HG03108 (cell line): ENCODE data around the gene IL12RB2.
A peak's percentile ranks its signal among the peaks of the same experiment; 100 is the strongest.

Experiments used
- ATAC-seq: cut with Tn5 transposase; IDR thresholded peaks from one replicate; pipeline ENCODE4 v1.9.1; 2021; ENCODE audit warnings: moderate library complexity; ENCODE audit not compliant: unreplicated experiment

The IL12RB2 gene, protein sequence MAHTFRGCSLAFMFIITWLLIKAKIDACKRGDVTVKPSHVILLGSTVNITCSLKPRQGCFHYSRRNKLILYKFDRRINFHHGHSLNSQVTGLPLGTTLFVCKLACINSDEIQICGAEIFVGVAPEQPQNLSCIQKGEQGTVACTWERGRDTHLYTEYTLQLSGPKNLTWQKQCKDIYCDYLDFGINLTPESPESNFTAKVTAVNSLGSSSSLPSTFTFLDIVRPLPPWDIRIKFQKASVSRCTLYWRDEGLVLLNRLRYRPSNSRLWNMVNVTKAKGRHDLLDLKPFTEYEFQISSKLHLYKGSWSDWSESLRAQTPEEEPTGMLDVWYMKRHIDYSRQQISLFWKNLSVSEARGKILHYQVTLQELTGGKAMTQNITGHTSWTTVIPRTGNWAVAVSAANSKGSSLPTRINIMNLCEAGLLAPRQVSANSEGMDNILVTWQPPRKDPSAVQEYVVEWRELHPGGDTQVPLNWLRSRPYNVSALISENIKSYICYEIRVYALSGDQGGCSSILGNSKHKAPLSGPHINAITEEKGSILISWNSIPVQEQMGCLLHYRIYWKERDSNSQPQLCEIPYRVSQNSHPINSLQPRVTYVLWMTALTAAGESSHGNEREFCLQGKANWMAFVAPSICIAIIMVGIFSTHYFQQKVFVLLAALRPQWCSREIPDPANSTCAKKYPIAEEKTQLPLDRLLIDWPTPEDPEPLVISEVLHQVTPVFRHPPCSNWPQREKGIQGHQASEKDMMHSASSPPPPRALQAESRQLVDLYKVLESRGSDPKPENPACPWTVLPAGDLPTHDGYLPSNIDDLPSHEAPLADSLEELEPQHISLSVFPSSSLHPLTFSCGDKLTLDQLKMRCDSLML

DNA sequence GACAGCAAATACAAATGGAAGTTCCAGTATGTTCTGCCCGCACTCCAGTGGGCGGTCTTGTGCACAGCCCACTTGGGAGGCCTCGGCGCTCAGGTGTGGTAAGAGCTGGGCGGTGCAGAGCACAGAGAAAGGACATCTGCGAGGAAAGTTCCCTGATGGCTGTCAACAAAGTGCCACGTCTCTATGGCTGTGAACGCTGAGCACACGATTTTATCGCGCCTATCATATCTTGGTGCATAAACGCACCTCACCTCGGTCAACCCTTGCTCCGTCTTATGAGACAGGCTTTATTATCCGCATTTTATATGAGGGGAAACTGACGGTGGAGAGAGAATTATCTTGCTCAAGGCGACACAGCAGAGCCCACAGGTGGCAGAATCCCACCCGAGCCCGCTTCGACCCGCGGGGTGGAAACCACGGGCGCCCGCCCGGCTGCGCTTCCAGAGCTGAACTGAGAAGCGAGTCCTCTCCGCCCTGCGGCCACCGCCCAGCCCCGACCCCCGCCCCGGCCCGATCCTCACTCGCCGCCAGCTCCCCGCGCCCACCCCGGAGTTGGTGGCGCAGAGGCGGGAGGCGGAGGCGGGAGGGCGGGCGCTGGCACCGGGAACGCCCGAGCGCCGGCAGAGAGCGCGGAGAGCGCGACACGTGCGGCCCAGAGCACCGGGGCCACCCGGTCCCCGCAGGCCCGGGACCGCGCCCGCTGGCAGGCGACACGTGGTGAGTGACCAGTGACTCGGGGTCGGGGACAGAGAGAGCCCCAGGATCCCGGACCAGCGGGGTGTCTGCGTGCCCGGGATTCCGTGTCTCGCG, at the start of gene IL12RB2:
Gene IL12RB2, plus strand, starts transcription at position 623 of the 810 bp plus-strand sequence. CDS start 12,496 bp downstream, outside the sequence.
- no peak for ATAC-seq

DNA sequence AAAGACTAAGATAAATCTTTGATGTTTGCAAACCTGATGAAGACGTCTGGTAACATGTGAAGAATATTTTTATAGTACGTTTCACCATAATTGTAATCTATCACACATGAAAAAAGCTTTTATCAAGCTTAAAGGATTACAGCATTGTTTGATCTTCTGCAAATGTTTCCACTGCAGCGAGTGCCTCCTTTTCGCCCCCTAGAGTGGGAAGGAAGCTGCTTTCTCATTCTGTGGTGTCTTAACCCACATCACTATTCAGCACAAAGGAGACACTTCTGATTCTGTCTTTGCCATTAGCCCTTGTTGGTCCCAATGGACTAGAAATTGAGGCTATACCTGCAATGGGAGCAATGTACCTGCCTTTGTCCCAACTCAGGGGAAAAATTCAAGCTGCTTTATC, 46.0 kb upstream of the IL12RB2 start:
- no peak for ATAC-seq

GRCh38 chr1:67262735-67263134, 44.9 kb upstream of the IL12RB2 start:
- no peak for ATAC-seq

DNA sequence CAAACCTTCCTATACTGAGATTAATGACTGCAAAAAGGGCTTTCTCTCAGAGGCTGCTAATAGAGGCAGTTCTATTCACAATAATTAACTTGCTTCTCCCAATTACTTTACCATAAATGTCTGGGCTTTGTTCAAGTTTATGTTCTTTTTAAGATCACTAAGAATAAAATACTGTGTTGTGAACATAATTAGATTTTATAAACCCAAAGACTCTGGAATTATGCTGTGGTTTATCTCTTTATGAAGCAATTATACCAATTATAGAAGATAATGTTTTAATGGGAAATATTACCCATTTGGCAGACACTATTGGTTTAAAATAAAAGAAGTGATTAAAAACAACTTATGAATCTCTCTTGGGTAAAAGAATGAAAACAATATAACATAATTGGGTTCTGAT, 43.5 kb upstream of the IL12RB2 start:
- no peak for ATAC-seq

GRCh38 chr1:67264899-67265298, 42.8 kb upstream of the IL12RB2 start:
- peak; percentile 88 for ATAC-seq

- ATAC-seq: no peak
These were observed 38.6 kb upstream of the IL12RB2 start for GRCh38 chr1:67269061-67269460.

DNA sequence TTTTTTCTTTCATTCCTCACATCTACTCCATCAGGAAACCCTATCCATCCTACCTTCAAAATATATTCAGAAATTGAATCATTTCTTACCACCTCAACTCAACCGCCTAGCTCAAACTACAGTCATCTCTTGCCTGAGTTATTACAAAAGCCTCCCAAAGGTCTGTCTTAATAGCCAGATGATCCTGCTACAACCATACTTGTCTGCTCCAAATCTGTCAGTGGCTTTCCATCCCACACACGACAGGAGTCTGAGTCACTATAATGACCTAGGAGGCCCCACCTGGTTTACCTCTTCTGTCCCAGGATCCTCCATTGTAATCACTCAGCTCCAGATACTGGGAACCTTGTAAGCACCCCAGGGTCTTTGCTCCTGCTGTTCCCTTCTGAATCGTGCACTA, 37.1 kb upstream of the IL12RB2 start:
- no peak for ATAC-seq

- ATAC-seq: no peak
These were observed 34.1 kb upstream of the IL12RB2 start for GRCh38 chr1:67273591-67273990.

GRCh38 chr1:67274623-67275325, 32.9 kb upstream of the IL12RB2 start:
- no peak for ATAC-seq

- ATAC-seq: no peak
These were observed 27.0 kb upstream of the IL12RB2 start for GRCh38 chr1:67280696-67281095.

GRCh38 chr1:67281244-67281643, 26.4 kb upstream of the IL12RB2 start:
- ATAC-seq: no peak

DNA sequence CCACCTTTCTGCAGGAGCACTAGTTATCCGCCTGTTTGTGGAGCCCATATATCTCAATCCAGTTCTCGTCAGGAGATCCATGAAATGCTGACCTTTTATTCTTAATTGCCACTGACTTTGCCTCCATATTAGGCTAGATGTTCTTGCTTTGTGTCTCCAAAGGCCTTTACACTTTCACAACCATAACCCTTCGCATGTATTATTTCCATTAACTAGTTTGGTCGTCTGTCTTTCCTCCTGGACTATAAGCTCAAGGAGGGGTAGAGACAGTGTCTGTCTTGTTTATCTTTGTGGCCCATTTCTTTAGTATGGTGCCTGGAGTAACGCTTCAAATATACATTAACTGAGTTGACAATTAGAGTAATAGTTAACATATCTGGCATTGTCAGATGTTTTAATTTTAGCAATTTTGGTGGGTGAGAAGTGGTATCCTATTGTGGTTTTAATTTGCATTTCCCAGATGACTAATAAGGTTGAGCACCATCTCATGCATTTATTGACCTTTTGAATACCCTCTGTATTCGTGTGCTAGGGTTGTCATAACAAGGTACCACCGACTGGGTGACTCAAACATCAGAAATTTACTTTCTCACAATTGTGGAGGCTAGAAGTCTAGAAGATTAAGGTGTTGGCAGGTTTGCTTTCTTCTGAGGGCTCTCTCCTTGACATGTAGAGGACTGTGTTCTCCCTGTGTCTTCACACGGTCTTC, 21.7 kb upstream of the IL12RB2 start:
- ATAC-seq: peak; percentile 82

- ATAC-seq: no peak
These were observed 17.4 kb upstream of the IL12RB2 start for GRCh38 chr1:67290236-67290635.

DNA sequence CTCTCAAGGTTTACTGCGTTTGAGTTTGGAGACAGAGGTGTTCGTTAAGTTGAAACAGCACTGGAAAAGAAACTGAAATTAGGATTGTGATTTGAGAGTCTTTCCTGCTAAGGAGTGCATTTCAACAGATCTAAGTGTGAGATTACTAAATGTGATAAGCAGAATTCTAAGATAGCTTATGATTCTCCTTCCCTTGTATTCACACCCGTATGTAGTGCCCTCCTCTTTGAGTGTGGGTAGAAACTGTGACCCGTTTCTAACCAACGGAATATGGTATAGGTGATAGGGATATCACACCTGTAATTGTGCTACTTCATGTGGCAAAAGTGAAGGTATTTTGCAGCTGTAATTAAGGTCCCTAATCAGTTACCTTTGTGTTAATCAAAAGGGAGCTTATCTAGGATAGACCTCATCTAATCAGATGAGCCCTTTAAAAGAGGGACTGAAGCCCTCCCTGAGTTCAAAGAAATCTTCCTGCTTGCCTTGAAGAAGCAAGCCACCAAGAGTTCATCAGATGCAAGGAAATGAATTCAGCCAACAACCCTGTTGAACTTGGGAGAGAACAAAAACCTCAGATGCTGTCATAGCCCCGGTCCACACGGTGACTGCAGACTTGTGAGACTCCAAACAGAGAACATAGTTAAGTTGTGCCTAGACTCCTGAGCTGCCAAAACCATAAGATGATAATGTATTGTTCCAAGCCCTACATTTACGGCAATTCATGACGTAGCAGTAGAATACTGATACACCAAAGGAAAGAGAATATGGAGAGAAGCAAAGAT, 12.6 kb upstream of the IL12RB2 start:
- ATAC-seq: no peak

DNA sequence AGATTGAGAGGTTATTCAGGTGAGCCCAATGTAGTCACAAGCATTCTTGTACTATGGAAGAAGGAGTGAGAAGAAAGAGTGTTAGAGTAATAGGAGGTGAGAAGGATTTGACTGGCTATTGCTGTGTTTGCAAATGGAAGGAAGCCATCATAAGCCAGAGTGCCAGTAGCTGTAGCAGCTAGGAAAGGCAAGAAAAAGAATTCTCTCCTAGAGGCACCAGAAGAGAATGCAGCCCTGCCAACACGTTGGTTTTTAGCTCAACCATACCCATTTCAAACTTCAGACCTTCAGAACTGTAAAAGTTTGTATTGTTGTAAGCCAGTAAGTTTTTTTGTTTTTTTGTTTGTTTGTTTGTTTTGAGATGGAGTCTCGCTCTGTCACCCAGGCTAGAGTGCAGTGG, 8.9 kb upstream of the IL12RB2 start:
- no peak for ATAC-seq

DNA sequence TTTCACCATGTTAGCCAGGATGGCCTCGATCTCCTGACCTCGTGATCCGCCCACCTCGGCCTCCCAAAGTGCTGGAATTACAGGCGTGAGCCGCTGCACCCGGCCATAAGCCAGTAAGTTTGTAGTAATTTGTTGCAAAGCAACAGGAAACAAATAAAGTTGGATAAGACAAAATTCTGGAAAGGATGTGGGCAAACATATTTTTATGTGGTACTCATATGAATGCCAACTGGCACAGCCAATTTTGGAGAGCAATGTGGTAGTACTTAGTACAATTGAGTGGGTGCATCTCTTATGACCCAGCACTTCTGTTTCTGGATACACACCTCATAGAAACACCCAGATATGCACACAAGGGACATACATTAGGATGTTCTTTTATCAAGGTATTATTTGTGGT, 8.4 kb upstream of the IL12RB2 start:
- no peak for ATAC-seq

DNA sequence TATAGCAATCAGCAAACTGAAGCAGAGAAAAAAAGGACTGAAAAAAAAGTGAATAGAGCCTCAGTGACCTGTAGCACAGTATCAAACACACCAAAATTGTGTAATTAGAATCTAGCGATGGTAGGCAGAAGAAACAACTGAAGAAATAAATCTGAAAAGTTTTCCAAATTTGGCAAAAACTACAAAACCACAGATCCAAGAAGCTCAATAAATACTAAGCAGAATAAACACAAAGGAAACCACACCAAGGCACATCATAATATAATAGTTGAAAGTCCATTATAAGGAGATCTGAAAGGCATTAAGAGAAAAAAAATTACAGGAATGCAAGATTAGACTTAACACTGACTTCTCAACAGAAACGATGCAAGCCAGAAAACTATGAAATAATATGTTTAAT, 7.1 kb upstream of the IL12RB2 start:
- no peak for ATAC-seq

- no peak for ATAC-seq
These were observed 3.6 kb upstream of the IL12RB2 start for GRCh38 chr1:67304023-67304422.

DNA sequence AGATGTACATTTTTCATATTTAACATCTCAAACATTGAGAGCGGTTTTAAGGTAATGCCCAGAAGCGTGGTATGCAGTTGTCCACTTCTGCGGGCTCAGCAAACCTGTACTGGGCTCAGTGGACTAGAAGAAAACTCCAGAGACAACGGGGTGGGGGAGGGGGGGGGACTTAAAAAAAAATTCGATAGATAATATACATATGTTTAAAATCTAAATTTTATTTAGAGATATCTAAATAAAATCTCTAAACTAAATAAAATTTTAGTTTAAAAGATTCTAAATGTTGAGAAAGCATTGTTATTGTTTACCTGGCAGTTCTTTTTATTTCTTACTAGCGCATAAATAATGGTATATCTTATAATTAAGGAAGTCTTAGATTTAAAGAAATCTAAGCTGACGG, 1.1 kb upstream of the IL12RB2 start:
- ATAC-seq: no peak
